C1 segment of cervical spinal cord (tissue), 14 donors: ENCODE results near the gene SUGCT.

Experiments
- DNase-seq, 14 donors: peaks; one replicate each; lab custom pipeline; 2025; lab: John Stamatoyannopoulos, UW

Gene SUGCT

DNA sequence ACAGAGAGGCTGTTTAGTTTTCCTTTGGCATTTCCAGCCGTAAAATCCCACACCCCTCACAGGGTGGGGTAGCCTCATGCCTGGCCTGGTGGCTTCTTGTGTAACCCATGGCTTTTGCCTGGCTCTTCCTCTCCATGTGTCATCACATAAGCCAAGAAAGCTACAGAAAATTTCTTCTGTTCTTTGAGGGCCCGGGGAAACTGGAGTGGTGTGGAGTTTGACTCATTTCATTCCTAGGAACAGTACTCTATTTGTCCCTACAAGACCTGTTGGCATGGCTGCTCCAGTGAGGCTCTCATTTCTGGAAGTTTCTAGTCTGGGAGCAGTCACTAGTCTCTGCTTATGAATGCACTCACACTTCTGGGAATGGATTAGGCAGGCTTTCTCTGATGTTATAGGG is 523.9 kb downstream of the SUGCT start:
- DNase-seq: peak in 2 of 14 donors; percentile 6 to 37

DNA sequence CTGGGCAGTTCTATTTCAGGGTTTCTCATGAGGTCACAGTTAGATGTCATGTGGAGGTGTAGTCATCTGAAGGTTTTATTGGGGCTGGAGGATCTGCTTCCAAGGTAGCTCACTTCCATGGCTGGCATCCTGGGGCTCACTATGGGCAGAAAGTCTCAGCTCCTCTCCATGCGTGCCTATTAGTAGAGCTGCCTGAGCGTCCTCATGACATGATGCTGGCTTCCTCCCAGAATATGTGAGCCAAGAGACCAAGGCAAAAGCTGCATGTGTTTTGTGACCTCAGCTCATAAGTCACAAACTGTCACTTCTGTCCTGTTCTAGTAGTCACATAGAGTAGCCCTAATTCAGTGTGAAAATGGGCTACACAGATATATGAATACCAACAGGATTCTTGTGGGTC is 524.4 kb downstream of the SUGCT start:
- DNase-seq: no peak

DNA sequence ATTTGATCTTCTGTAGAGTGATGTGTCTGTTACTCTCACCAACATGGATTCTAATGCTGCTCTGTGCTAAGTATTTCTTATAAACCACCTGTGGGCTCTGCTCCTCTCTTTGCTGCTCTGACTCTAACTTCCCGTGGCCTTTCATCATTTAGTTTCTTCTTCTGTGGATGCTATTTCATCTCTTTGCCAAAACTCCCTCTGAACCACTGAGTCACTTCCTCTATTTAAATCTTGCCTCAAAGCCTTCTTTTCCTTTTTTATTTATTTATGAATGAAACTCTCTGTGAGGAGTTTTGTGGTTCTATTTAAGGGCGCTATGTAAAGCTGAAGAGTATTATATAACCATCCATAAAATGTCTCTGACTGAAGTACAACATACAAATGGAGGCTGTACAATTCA is 538.5 kb downstream of the SUGCT start:
- DNase-seq: no peak

DNA sequence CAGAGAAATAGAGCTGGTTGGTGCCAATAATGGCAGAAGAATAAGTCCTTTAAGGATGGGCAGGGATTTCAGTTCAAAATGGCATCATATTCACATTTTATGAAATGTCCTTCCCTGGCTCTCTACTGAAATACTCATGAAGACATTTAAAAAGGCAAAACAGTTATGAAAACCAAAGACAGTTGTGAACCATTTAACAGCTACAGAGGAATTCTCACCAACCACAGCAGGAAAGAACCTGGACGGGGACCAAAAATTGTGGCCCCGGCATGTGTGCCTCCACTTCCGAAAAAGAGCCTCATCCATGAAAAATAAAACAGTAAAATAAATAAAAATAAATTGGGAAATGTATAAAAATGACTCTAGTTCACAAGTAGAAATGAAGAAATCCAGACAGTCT is 539.5 kb downstream of the SUGCT start:
- DNase-seq: no peak

DNA sequence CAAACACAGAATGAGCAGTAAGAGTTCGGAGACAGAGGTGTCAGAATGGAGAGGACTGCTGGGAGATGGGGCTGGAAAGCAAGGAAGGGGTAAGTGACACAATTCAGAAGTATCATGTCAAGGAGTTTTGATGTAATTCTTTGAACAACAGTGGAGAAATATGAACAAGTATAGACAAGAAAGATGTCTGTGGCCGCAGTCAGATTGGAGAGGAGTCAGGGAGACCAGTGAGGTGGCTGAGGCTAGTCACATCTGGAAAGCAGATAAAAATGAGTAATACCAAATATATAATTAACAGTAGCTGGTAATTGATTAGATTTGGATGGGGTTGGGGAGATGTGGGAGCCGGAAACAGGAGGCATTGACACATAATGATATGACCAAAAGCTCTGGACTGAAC is 540.9 kb downstream of the SUGCT start:
- DNase-seq: no peak

DNA sequence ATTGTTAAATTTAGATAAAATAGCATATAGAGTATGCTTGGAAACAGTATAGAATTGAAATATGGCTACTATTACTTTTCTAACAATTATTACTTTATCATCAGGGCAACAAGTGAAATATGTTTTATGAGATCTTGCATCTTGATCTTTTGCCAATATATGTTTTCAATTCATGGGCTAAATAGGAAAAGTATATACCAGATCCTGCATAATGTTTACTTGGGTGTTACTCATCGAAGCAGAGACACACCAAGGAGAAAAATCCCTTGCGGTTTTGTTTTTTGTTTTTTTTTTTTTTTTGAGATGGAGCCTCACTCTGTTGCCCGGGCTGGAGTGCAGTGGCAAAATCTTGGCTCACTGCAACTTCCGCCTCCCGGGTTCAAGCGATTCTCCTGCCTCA is 541.4 kb downstream of the SUGCT start:
- no peak for DNase-seq

DNA sequence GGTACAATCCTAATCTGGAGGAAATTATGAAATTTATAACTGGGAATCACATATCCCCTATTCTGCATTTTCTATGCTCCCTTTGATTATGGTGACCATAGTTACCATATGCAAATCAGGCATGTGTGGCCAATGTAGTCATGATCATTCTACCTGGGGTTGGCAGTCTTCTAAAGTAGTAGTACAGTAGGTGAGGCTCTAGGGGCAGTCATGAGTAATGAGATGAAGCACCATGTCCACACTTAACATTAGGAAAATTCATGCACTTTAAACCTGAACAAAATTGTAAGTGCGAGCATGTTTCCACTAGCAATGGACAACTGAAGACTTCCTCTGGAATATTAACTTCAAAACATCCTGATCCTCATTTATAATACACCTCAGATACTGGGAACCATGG is 545.9 kb downstream of the SUGCT start:
- DNase-seq: no peak

DNA sequence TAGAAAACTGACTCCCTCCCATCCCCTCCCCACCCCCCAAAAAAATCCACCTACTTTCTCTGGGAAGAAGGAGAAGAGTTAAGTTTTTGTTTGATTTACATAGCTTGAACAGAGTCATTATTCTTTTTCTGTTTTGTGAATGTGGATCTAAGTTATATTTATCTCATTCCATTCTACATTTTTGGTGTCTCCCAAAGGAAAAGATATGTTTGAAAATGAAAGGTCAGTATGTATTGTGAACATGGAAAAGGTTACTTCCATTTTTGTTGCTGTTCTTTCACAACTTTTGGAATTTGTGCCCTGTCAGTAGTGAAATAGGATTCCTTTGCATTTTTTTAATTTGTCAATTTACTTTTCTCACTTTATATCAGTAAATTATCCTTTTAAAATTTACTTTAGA is 547.9 kb downstream of the SUGCT start:
- no peak for DNase-seq

DNA sequence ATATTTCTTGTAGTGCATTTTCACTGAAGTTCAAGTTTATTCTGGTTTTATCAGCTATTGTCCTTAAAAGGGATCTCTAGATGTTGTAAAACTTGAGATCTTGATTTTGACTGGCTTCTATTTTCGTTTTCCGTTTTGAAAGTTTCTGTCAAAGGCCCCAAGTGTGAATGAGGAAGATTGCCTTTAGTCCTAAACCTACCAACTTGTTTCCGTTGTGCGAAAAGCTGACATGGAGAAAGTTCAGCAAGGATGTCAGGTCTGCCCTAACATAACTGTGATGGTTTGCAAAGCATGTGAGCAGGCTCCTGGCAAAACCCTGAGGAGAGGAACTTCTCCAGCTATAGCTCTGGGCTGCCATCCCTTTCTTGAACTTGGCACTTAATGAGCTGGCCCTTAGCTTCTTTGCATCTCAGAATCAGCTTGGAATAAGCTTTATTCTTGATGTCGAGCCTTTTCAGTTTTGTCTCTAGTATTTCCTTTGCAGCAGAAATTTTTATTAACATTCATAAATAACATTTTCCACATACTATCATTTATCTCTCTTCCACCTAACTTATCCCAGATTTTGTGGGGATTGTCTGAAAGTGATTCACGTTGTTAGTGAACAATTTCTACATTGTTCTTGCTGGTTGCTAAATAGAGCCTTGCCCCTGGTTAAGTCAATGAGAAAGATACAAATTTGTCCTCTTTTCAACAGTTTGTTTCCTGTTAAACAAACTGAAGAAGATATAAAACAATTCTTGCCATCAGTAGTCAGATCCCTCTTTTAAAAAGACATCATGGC is 559.4 kb downstream of the SUGCT start:
- DNase-seq: no peak

DNA sequence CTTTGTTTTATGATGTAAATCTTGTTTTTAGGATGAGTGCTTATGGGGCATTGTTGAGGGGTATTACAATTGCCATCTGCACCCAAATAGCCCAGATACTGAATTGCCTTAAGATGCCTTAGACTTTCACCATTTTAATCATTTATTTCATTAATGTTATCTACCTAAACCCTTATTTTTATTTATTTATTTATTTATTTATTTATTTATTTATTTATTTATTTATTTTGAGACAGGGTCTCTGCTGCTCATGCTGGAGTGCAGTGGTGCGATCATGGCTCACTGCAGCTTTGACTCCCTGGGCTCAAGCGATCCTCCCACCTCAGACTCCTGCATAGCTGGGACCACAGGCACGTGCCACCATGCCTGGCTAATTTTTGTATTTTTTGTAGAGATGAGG is 560.2 kb downstream of the SUGCT start:
- no peak for DNase-seq

DNA sequence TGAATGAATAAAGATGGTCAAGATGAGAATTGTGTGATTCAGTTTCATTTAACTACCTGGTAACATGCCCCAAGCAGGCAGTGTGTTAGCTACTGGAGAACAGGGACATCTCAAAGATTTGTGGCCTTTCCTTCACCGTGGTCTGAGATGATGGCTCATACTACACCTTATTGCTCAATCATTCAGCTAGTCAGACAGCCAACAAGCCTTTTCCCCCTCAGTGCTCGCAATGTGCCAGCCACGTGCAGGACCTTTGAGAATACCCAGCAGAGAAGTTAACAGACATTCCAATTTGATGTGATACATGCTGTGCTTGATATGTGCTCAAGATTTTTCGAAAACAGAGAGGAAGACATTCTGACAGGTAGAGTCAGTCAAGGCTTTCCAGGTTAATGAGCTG is 562.8 kb downstream of the SUGCT start:
- no peak for DNase-seq

DNA sequence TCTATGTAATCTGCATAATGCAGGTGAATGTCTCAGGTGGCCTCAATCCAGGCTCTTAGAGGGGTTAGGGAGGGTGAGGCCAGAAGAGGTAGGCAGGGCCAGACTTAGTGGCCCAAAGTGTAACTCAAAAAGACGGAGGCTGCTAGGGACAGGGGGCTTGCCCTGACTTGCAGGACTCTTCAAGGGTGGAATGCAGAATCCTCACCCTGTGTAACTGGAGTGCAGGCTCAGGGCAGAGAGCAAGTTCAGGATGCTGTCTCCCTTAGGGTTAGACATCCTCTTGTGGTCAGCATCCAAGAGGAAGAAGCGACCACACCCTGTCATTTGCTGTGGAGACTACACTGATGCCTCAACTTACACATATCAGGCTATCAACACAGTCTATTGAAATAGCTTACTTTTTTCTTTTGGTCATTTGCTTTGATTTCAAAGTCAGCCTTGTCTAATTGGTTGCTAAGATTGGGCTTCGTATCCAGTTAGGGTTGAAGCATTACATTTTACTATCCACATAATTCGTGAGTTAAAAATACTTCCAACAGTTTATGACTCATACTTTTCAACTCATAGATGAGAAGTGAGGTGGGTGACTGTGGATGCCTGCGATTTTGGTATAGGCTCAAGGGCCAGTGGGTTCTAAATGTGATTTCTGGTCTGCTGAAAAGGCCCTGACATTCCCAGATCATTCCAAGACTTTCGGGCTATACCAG is 563.6 kb downstream of the SUGCT start:
- DNase-seq: no peak

DNA sequence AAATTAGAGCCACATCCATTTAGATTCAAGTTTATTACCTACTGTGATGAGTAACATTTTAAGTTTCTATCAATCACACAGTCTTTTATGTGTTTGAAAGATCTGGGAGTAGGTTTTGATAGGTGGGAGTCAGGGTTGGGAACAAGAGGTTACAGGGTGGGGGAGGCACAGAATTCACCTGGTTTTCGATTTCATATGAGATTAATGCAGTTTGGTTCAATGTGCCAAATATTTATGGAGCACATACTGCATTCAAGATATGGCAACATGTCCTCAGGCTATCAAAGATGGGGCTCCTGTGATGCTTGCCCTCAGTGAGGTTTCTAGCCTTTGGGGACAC is 564.1 kb downstream of the SUGCT start:
- no peak for DNase-seq

DNA sequence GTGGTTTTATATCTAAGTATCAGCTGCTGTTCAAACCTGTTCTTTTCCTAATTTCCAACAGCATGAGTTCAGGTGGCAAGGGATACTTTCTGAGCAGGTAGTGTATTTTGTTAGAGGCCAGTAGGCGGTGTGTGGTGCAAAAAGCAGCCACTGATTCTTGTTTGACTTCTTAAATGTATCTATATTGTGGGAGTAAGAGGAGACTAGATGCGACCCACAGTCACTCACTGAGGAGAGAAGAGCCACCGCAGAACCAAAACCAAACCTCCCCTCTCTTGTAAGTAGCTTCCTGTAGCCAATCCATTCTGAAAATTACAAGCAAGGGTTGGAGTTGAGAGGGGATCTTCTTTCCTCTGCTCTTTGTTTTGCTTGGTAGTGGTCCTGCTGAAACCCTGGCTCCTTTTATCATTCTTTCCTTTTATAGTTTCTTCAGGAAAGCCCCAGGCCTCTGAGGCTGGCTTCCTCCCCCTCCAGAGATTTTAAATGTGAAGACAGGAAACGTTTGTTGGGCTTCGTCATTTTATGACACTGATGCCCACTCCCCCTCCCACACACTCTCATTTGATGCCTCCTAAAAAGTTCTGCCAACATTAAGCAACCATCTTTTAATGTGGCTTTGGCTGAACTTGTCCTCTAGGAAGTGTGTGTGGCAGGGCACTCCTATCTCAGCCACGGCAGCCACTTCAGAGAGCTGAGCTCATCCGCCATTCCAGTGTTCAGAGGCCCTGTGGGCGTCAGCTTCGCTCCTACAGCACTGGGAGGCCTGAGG is 566.0 kb downstream of the SUGCT start:
- DNase-seq: no peak

DNA sequence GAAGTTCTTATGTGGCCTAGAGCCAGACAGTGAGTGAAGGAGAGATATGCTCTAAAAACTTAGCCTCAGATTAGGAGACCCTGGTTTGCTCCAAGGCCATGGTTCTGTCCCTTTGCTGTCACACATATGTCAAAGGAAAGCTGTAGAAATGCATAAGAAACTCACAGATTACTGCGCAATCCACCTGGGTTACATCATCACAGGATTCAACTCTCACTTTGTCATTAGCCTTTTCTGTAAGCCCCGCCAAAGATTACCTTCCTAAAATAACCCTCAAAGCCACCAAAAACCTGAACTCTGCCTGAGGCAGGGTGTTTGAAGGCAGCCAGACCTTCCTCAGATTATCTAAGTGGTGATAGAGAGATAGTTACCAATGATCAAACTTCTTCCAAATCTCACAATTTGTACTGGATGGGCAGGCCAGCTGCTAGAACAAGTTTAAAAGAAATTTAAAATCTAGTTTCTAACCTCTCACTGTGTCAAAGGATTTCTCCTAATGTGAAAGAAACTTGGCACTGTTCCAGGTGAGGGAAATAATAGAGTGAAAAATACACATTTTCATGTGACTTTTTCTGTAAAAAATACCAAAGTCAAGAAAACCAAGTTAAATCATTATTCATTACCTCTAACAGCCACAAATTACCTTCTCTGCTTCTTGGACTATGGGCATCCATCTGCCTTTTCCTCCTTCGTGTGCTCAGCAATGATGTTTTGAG is 567.2 kb downstream of the SUGCT start:
- DNase-seq: peak in 1 of 14 donors; percentile 1

DNA sequence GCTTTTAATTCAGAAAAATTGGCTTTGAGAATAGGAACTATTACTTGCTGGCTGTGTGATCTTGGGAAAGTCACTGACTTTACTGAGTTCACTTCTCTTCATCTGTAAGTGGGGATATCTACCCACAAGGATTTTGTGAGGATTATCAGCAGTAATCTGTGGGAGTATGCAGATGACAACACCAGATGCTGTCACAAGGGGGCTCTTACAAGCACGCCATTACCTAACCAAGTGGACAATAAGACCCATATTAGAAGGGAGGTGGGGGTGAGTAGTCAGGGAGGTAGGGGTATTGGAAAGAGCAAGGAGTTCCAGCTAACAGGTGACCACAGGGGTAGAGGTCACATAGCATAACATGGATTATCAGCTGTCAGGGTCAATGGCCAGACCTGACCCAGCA is 569.4 kb downstream of the SUGCT start:
- DNase-seq: no peak

DNA sequence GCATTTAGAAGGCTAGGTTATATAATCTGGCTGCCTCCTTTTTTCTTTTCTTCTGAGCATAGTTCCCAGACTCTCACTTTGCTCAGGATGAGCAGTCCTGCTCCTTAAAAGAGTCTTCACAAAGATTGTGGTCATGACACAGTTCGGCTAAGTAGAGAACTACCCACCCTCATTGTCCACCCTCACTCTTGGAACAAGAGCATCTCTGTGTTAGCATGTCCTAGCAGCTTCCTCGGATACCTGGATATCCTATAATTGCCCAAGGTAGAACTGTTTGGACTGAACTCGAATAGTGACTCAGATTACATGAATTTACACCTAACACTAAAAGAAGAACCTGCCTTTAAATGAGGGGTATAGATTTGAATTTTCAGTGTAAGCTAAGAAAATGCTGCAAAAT is 572.0 kb downstream of the SUGCT start:
- no peak for DNase-seq

DNA sequence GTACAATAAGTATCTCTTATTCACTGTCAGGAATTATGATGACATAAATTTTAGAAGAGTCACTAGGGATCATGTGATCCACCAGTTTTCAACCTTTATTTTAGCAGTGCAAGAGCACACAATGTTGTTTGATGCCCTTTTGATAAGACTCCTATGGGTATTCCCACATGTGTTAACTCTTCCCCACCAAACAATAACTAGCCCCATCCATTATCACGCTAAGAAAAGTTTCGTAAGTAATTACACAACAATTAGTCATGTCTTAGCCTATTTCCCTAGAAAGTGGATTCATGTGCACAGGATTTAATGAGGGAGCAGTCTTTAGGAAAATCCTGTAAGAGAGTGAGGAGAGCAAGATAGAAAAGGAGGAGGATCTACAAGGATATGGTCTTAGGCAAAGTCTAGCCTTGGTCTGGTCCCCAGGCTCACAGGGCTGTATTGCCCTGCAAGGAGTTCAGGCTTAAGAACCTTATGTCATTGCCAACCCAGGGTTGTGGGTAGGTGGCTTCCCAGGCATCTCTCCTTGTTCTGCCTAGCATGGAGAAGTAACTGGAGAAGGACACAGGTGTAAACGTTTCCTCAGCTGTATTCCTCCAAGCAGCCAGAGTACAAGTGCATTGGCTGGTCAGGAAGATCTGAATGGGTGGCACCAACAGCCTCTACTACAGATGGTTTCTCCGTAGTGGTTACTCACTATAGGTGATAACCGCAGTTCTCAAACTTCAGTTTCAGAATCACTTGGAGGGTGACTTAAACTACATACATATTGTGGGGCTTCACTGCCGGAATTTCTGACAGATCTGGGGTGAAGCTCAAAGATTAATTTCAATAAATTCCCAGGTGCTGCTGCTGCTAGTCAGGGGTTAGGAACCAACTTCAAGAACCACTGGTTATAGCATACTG is 574.5 kb downstream of the SUGCT start:
- DNase-seq: no peak

DNA sequence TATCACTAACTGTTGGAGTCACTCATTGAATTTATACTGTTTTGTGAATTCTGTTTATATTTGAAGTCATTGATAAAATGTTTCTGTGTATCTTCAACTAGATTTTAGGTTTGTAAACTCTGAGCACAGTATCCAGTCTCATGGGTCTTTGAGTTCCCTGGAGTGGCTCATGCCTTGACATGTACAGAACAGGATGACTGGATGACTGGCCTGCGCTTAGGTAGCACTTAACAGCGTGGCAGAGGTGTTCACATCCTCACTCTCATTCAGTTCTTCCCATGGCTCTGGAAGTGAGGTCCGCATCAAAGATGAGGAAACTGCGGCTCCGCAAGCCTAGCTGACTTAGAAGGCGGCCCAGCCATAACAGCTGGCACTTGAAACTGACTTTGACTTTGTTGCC is 576.9 kb downstream of the SUGCT start:
- DNase-seq: no peak

DNA sequence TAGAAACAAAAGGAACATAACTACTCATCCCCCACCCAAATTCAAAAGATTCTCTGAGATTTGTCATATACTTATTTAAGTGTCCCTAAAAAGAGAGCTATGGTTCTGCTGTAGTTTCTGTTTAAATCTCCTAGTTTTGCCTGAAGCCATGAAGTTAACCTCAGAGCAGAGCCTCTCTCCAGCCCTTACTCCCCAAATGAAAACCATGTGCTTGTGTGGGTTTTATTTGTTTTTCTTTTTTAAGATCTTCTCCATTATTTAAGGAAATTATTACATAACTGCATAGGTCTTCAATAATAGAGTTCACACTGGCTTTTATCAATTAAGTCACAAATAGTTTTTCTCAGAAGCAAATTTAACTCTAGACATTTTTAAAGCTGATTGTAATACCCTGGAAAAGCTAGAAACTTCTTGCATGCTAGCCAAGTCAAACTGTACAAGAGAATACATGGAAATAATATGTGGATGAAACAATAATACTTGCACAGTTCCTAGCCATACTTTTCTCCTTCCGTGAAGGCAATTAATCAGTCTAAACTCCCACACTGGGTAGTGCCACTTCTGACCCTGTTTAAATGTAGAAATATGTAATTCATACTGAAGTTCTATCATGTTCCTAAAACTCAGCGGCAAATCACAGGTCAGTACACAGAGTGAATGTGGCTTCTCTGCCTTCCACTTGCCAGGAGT is 579.7 kb downstream of the SUGCT start:
- DNase-seq: no peak

DNA sequence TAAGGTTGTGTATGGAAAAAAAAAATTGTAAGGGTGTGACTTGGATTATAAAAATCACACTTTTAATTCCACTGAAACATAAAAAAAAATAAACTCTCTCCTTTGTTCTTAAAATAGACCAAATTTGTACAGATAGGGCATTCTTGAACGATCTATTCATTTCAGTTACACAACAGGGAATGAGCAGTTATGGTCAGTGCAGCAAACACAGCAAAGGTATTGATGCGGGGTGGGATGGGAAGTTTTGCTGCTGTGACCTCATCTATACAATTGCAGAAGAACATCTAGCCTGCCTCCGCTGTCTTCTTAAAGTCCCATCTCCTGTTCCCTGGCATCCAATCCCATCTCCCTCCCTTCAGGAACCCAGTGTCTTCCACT is 580.2 kb downstream of the SUGCT start:
- DNase-seq: no peak
